Measurements from ENCODE around the gene CREB3L1.
"Not testable (repeated sequence)": the region's sequence is repeated elsewhere in the genome, so short reads cannot be mapped to it uniquely, and the experiment has no call there.

Gene CREB3L1

GRCh38 chr11:46249103-46249937, 28.1 kb upstream of the CREB3L1 start:
- no peak for DNase-seq

DNA sequence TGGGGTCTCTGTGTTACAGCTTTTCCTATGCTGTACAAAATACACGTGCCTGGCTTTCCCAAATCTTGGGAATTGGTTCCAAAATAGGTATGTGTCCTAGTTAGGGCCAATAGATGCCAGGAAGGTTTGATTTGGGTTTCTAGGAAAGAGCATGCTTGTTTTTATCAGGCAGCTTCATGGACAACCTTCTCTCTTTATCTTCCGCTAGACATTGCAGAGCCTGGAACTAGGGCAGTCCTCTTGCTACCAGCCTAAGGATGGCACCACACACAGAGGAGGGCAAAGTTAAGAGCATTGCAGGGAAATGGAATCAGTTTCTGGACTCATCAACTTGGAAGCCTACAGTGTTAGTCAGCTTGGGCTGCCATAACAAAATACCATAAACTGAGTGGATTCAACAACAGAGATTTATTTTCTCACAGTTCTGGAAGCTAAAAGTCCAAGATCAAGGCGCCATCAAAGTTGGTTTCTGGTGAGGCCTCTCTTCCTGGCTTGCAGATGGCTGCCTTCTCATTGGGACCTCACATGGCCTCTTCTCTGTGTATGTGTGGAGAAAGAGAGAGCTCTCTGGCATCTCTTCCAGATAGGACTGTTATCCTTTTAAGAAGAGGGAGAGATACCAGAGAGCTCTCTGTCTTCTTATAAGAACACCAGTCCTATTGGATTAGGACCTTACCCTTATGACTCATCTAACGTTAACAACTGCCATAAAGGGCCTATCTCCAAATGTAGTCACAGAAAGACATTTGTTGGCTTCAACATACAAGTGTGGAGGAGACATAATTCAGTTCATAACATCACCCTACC, 27.3 kb upstream of the CREB3L1 start:
- DNase-seq: no peak

DNA sequence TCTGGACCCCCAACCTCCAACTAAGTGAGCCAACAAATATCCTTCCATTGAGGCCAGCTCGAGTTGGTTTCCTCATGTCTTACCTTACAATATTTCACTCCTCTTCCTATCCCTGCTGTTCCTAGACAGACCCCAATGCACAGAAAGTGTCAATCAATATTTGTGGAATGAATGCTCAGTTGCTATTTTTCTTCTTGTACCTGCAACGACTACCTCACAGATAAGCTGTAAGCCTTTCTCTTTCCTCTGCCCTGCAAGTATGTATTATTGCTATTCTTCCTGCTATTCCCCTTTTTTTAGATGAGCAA, 26.8 kb upstream of the CREB3L1 start:
- DNase-seq: no peak

- no peak for DNase-seq
Measured at GRCh38 chr11:46251954-46252353, 25.5 kb upstream of the CREB3L1 start.

DNA sequence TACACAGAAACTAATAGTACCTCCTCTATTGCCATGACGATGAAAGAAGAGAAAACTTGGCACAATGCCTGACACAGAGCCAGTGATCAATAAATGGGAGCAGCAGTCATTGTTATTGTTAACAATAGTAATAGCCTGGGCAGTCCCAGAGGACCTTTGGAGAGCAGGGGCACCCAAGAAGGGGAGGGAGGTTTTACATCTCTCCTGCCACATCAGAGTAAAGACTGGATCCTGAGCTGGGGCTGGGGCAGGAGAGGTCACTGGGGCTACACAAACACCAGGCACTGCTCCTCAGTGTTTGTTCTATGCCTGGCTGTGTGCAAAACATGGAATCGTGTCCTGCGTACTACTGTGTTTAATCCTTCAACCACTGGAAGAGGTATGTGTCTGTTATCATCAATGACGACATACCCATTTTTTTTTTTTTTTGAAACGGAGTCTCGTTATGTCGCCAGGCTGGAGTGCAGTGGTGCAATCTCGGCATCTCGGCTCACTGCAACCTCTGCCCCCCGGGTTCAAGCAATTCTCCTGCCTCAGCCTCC, 25.0 kb upstream of the CREB3L1 start:
- no peak for DNase-seq

DNA sequence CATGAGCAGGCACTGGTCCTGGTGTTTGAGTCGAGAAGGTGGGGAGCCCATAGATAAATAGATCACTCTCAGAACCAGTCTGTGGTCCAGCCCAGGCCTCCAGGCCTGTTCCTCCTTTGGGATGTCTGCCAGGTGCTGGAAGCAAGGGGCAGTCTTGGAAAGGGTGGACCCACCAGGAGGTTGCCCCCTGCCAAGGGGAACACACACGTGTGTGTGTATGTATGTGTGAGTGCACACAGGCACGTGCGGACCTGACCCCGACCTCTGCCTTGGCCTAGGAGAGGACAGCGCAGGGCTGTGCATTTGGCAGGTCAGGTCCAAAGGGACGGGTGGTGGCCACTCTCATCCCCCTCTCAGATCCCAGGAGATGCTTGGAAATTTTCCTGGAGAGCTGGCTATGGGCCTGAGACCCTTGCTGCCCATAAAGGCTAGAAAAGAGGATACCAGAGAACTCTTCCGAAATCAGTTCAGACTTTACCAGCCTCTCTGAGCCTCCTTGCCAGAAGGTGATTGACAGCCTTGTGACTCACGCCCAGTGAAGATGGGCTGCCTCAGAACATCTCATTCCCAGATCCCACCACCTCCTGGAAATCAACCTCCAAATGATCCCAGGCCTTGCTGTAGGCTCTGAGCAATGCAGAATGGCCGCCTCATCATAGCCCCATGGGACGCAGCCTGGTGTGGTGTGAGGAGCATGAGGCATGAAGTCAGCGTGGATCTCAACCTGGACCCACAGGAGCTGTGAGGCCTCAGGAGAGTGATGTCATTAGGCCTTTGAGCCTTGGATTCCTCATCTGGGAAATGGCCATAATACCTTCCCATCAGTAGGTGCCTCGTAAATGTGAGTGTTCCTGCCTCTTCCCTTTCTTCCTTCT, 24.0 kb upstream of the CREB3L1 start:
- DNase-seq: no peak

GRCh38 chr11:46254133-46254491, 23.4 kb upstream of the CREB3L1 start:
- DNase-seq: no peak

- no peak for DNase-seq
Measured at GRCh38 chr11:46256540-46257001, 20.9 kb upstream of the CREB3L1 start.

DNA sequence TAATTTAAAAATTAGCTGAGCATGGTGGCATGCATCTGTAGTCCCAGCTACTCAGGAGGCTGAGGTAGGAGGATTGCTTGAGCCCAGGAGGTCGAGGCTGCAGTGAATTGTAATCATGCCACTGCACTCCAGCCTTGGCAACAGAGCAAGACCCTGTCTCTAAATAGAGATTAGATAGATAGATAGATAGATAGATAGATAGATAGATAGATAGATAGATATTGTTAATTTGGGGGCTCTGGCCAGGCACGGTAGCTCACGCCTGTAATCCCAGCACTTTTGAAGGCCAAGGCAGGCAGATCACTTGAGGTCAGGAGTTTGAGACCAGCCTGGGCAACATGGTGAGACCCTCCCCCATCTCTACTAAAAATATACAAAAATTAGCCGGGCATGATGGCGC, 18.1 kb upstream of the CREB3L1 start:
- DNase-seq: not testable (repeated sequence)

- no peak for DNase-seq
Measured at GRCh38 chr11:46259971-46260560, 17.4 kb upstream of the CREB3L1 start.

- DNase-seq: no peak
Measured at GRCh38 chr11:46263120-46263519, 14.3 kb upstream of the CREB3L1 start.

DNA sequence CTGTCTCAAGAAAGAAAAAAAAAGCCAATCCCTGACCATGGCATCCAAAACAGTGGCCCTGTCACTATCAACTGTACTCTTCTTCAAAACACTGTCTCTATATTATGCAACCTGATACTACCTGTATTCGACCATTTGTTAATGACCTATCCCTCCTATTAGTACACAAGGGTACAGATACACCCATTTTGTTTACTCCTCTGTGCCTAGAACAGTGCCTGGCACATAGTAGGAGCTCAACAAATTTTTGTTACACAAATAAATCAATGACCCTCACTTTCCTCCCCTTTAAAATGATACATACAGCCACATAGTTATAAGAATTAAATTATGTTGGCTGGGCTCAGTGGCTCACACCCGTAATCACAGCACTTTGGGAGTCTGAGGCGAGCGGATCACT, 13.4 kb upstream of the CREB3L1 start:
- no peak for DNase-seq

DNA sequence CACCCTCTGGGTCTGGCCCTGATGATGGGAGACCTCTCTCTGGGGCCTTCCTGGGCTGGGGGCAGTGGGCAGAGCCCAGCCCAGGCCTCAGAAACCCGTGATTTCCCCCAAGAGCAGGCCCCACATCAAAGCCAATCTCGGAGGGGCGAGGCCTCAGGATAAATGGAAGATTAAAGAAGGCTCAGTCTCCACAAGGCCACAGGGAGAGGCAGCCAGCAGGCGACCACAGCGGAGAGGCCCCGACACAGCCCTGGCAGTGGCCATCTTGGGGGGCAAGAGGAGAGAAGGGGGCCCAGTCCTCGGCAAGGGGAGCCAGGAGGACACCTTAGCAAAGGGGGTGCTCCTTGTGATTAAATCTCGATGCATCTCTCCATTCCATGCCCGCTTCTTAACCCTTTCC, 12.5 kb upstream of the CREB3L1 start:
- no peak for DNase-seq

DNA sequence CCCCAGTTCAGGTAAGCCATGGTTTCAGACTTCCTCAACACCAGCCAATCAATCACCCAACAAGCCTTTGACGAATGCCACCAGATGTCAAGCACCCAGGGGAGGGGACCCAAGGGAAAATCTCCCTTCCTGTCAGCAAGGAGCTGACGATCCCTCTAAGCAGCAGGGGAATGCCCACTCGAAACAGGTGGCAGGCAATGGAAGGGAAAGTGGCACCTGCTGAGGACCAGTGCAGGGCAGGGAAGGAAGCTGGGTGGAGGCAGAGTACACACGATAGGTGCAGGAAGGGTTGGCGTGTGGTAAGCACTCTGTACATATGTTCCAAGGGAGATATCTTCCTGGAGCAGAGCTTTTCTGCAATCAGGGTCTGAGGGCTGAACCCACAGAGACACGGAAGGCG, 11.7 kb upstream of the CREB3L1 start:
- no peak for DNase-seq

GRCh38 chr11:46267930-46268329, 9.5 kb upstream of the CREB3L1 start:
- DNase-seq: no peak

- DNase-seq: no peak
Measured at GRCh38 chr11:46270684-46271083, 6.8 kb upstream of the CREB3L1 start.

DNA sequence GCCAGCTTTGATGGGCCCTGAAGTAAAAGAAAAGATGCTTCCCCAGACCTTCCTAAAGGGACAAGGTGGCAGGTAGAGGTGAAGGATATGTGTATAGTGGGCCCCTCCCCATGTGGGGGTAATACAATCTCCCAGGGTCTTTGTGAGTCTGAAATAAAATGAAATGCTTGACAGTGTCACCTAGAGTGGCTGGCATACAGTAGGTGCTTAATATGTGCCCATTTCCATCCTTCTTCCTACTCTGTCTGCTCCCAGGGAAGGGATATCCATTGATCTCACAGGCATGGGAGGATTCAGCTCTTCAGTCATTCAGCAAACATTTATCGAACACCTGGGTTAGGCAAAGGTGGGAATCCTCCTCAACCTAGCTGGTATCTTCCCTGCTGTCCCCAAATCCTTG, 6.1 kb upstream of the CREB3L1 start:
- DNase-seq: no peak

GRCh38 chr11:46271875-46272815, 5.3 kb upstream of the CREB3L1 start:
- DNase-seq: no peak

GRCh38 chr11:46272816-46273427, 4.5 kb upstream of the CREB3L1 start:
- no peak for DNase-seq

DNA sequence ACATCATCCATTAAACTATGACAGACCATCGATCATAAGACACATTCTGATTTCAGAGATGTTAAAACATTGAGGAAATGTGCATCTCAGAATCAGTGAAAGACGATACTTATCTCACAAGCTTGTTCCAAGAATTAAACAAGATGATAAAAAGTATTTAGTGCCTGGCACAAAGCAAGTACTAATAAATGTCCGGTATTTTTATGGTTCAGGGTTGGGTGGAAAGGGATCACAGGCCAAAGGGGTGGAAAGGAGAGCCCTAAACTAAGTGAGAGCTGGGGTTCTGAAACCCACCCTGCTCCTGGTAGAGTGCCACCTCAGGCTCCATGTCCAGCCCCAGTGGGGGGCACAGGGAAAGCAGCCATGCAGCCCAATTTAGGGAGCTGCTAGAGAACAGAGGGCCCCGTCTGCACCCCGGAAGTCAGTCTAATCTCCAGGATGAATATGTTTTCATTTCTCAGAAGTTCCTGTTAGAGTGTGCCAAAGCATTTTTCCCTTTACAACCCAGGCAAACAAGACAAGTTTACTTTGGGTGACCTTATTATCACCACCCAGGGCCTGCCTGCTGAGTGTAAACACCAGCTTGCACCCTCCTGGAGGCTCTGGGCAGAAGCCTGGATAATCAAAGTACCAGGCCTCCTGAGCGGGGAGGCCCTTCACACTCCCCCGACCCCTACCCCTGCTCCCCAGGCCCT, 3.8 kb upstream of the CREB3L1 start:
- DNase-seq: no peak

Measured in activated CD8-positive, alpha-beta memory T cell treated with anti-CD3 and anti-CD28 coated beads, Interleukin-2, amount 50 U/mL, for 4 hours (primary cell).